BJ (cell line): ENCODE results near the gene NIT2. TPM values are rescaled to one million over a fixed set of nuclear protein-coding genes. Genes with fewer than 3 reads are reported as not detected.

Experiments used
- CTCF ChIA-PET: fragments of 350-600 bp; formaldehyde crosslinking; extraction: SDS; loops from one replicate; lab custom pipeline; 2021; ENCODE audit warnings: antibody characterized with exemption, inconsistent platforms; lab: Yijun Ruan, JAX
- POLR2A ChIA-PET: fragments of 300-600 bp; sonication (Branson Sonifier 250); formaldehyde crosslinking; extraction: SDS; loops from one replicate; lab custom pipeline; 2021; ENCODE audit warnings: antibody characterized with exemption; lab: Charles Lee
- DNase-seq: peaks from one replicate; pipeline ENCODE4 v3.0.0-alpha.2; 2011; ENCODE audit warnings: low read depth
- H3K27me3 ChIP-seq: 2 replicates; pipeline ENCODE4 v1.6.0; 2011; ENCODE audit warnings: low read length; ENCODE audit not compliant: control insufficient read depth, insufficient read depth
- H3K36me3 ChIP-seq: 2 replicates; pipeline ENCODE4 v1.5.1; 2011; ENCODE audit warnings: low read length; ENCODE audit not compliant: control insufficient read depth, insufficient read depth
- H3K4me3 ChIP-seq: 2 replicates; pipeline ENCODE4 v1.5.1; 2011; ENCODE audit warnings: low read depth, mild to moderate bottlenecking, control low read depth, low read length
- polyA plus RNA-seq: library from polyadenylated mRNA; depleted of rRNA; stranded (reverse); fragments of >200 nt; gene quantifications from 2 replicates; pipeline ENCODE4 v1.2.3, GENCODE V29; 2011; rRNA removed
- TF ChIP-seq, protein P1 (sequence below): IDR thresholded peaks from 2 replicates; pipeline ENCODE4 v1.5.1; 2011; ENCODE audit warnings: low read depth, mild to moderate bottlenecking, control low read depth, inconsistent platforms, low read length, moderate library complexity; ENCODE audit not compliant: insufficient read depth

NIT2 gene
- polyA plus RNA-seq, 1 experiment, result 34.5 TPM

DNA sequence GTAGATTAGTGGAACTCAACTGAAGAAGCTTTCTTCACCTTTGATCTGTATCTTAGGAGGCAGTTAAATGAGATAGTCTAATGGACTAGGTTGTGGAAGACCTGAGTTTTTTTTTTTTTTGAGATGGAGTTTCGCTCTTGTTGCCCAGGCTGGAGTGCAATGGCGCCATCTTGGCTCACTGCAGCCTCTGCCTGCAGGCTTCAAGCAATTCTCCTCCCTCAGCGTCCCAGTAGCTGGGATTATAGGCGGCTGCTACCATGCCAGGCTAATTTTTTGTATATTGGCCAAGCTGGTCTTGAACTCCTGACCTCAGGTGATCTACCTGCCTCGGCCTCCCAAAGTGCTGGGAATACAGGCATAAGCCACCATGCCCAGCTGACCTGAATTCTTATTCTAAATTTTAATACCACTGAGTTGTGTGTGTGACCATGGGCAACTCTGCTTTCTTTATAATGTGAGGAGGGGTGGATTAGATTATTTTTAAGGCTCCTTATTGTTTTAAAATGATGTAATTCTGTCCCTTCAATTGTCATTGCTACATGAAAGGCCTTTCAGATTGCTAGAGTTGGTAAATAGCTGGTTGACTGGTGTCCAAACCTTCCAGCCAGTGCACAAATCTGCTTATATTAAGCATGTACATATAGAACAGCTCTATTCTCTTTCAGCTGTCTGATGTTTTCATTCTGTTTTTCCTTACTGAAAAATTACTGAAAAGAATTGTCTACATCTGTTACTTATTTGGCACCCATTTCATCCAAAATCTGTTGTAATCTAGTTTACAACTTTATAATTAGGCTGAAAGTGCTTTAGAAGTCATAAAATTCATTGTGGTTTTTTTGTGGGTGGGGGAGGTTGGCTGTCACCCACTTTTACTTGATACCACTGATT is 69.0 kb downstream of the NIT2 start:
- ChIA-PET CTCF (interaction anchor here (0.9 kb wide), 1 partner anchor 27 kb away, joined by 4 read pairs; no protein-coding TSS in a partner anchor), POLR2A (no interaction called here)
- DNase-seq, result no peak
- no peaks in the 10 kb centered on the region for H3K27me3 ChIP-seq
- peaks cover 2% of the 10 kb centered on the region; the same call in 1 of the 2 replicates for H3K36me3 ChIP-seq
- H3K4me3 ChIP-seq, result no peak overlapping the region
- TF ChIP-seq, protein P1, sequence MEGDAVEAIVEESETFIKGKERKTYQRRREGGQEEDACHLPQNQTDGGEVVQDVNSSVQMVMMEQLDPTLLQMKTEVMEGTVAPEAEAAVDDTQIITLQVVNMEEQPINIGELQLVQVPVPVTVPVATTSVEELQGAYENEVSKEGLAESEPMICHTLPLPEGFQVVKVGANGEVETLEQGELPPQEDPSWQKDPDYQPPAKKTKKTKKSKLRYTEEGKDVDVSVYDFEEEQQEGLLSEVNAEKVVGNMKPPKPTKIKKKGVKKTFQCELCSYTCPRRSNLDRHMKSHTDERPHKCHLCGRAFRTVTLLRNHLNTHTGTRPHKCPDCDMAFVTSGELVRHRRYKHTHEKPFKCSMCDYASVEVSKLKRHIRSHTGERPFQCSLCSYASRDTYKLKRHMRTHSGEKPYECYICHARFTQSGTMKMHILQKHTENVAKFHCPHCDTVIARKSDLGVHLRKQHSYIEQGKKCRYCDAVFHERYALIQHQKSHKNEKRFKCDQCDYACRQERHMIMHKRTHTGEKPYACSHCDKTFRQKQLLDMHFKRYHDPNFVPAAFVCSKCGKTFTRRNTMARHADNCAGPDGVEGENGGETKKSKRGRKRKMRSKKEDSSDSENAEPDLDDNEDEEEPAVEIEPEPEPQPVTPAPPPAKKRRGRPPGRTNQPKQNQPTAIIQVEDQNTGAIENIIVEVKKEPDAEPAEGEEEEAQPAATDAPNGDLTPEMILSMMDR, result no peak

DNA sequence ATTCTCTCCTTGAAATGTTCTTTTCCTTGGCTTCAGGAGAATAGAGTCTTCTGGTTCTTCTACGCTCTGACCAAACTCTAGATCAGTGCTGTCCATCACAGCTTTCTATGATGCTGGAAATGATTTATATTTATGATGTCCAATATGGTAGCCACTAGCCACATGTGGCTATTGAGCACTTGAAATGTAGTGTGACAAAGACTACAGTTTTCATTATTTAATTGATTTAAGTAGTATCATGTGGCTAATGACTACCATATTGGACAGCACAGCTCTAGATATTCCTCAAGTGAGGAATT is 69.6 kb downstream of the NIT2 start:
- TF ChIP-seq, protein P1, result no peak
- H3K4me3 ChIP-seq, result no peak overlapping the region
- peaks cover 2% of the 10 kb centered on the region; the same call in 1 of the 2 replicates for H3K36me3 ChIP-seq
- ChIA-PET CTCF (interaction anchor here (0.9 kb wide), 1 partner anchor 28 kb away, joined by 4 read pairs; no protein-coding TSS in a partner anchor), POLR2A (no interaction called here)
- DNase-seq, result no peak
- no peaks in the 10 kb centered on the region for H3K27me3 ChIP-seq

DNA sequence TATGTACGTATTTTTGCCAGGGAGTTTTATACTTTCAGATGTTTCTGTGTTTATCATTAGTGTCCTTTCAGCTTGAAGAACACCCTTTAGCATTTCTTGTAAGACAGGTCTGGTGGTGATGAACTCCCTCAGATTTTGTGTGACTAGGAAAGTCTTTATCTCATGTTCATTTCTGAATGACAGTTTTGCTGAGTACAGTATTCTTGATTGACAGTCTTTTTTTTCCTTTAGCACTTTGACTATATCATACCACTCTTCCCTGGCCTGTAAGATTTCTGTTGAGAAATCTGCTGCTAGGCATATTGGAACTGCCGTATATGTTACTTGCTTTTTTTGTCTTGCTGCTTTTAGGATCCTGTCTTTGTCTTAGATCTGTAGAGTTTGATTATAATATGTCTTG is 72.6 kb downstream of the NIT2 start:
- ChIA-PET CTCF (interaction anchor here (0.5 kb wide), 1 partner anchor 13 kb away, joined by 3 read pairs; no protein-coding TSS in a partner anchor), POLR2A (no interaction called here)
- H3K27me3 ChIP-seq, result no peaks in the 10 kb centered on the region
- H3K4me3 ChIP-seq, result no peak overlapping the region
- TF ChIP-seq, protein P1, result no peak
- no peak for DNase-seq
- H3K36me3 ChIP-seq, result peaks cover 2% of the 10 kb centered on the region; the same call in 1 of the 2 replicates

DNA sequence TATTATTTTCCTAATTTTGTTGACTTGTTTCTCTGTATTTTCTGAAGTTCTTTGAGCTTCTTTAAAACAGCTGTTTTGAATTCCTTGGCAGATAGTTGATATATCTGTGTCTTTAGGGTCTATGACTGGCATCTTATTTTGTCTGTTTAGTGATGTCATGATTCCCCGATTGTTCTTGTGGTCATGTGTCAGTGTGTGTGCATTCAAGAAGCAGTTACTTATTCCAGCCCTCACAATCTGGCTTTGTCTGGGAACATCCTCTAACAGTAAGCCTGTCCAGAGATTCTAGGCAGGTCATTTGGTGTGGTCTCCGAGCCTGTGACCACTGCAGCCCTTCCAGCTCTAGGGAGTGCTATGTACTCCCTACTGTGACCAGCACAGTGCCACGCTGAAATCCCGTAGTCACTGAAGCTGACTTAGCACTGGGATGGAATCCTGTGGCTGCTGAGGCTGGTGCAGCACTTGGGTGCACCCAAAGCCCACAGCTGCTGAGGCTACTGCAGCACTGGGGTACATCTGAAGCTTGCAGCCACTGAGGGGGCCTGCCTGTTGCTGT is 73.5 kb downstream of the NIT2 start:
- POLR2A ChIA-PET, result no interaction called here
- no peak for DNase-seq

More for the DNA sequence above, 73.5 kb downstream of the NIT2 start:
- Histone ChIP-seq H3K4me3 (no peak overlapping the region), H3K36me3 (peaks cover 2% of the 10 kb centered on the region; the same call in 1 of the 2 replicates), H3K27me3 (no peaks in the 10 kb centered on the region)
- CTCF ChIA-PET, result no interaction called here
- TF ChIP-seq, protein P1, result no peak

Other genes with a start within 250 kb of the NIT2 start
- 31.2 and 42.9 TPM in 2 replicates for gene FILIP1L, start 220.3 kb upstream of the NIT2 start, polyA plus RNA-seq
- 22.5 and 46.7 TPM in 2 replicates for gene TBC1D23, start 73.8 kb upstream of the NIT2 start, polyA plus RNA-seq
- gene TOMM70, start 66.3 kb downstream of the NIT2 start, polyA plus RNA-seq, result 16.1 and 32.1 TPM in 2 replicates
- gene LNP1, start 66.8 kb downstream of the NIT2 start, polyA plus RNA-seq, result 2.1 and 3.1 TPM in 2 replicates
- gene TMEM45A, start 157.9 kb downstream of the NIT2 start, polyA plus RNA-seq, result 35.1 and 68.4 TPM in 2 replicates